Fibroblast of the aortic adventitia (primary cell): Measurements from ENCODE around the gene KDM7A. TPM values are rescaled to one million over a fixed set of nuclear protein-coding genes. Genes with fewer than 3 reads are reported as not detected.

Source experiments
- DNase-seq: peaks from one replicate; pipeline ENCODE4 v3.0.0-alpha.2; 2010; ENCODE audit warnings: low read depth
- H3K4me3 ChIP-seq: 2 replicates; pipeline ENCODE4 v1.5.1; 2011; ENCODE audit warnings: low read depth, mild to moderate bottlenecking, control low read depth, low read length, moderate library complexity
- CTCF ChIP-seq: IDR thresholded peaks from 2 replicates; pipeline ENCODE4 v1.5.1; 2011; ENCODE audit warnings: mild to moderate bottlenecking, low read length, control low read depth, inconsistent platforms; ENCODE audit not compliant: insufficient read depth
- total RNA-seq: library from RNA; depleted of rRNA; stranded (reverse); fragments of >200 nt; gene quantifications from 2 replicates; pipeline ENCODE4 v1.2.3, GENCODE V29; 2012; ENCODE audit warnings: low replicate concordance

KDM7A gene
- total RNA-seq, 1 donor: 6.6 TPM

- no peak for TF ChIP-seq CTCF
- no peak overlapping the region for H3K4me3 ChIP-seq
- no peak for DNase-seq
Observed at GRCh38 chr7:140057143-140057535, 119.6 kb downstream of the KDM7A start.

GRCh38 chr7:140056431-140057142 is 120.2 kb downstream of the KDM7A start:
- H3K4me3 ChIP-seq: no peak overlapping the region
- TF ChIP-seq CTCF: no peak
- no peak for DNase-seq

GRCh38 chr7:140055833-140056232 is 121.0 kb downstream of the KDM7A start:
- no peak for DNase-seq
- no peak for TF ChIP-seq CTCF

GRCh38 chr7:140054751-140055150 is 122.0 kb downstream of the KDM7A start:
- no peak for TF ChIP-seq CTCF
- DNase-seq: no peak
- H3K4me3 ChIP-seq: no peak overlapping the region

More at GRCh38 chr7:140055833-140056232, 121.0 kb downstream of the KDM7A start:
- no peak overlapping the region for H3K4me3 ChIP-seq

GRCh38 chr7:140053812-140054539 is 122.8 kb downstream of the KDM7A start:
- DNase-seq: no peak
- no peak for TF ChIP-seq CTCF
- H3K4me3 ChIP-seq: no peak overlapping the region

GRCh38 chr7:140051820-140052219 is 125.0 kb downstream of the KDM7A start:
- no peak overlapping the region for H3K4me3 ChIP-seq
- no peak for DNase-seq
- no peak for TF ChIP-seq CTCF
